ENCODE measurements around the gene MIOS. TPM values are rescaled to one million over a fixed set of nuclear protein-coding genes. Genes with fewer than 3 reads are reported as not detected.

The MIOS gene
- total and polyA plus RNA-seq, 2 of the 4 experiments (the other 2 are of a cell fraction): 10.6 to 32.4 TPM

- no peak for TF ChIP-seq RAD21 (IDR thresholded peaks at IDR 0.05; ENCODE audit: low read length)
- TF ChIP-seq MXI1 (IDR thresholded peaks at IDR 0.05; ENCODE audit: borderline replicate concordance, low read depth, low read length): no peak
- no peak for TF ChIP-seq SMC3 (IDR thresholded peaks at IDR 0.05; ENCODE audit: low read depth, low read length)
- CTCF ChIA-PET: no interaction called here
Measured at GRCh38 chr7:7641129-7641663, 74.5 kb downstream of the MIOS start.

More at GRCh38 chr7:7641129-7641663, 74.5 kb downstream of the MIOS start:
- Histone ChIP-seq H3K4me3 (ENCODE audit: insufficient read depth, low read depth, low read length) (peak overlapping the region; percentile 70), H3K27me3 (ENCODE audit: control insufficient read depth, insufficient read depth, low read length) (no peaks in the 10 kb centered on the region), H2AK9ac (replicated peaks; ENCODE audit: low read depth, low read length, poor library complexity) (peak overlapping the region; percentile 80), H2BK15ac (ENCODE audit: low read depth, low read length) (0 out of 3 replicates have a peak overlapping the region, but pooled peaks have one; percentile 5), H4K20me1 (ENCODE audit: insufficient read depth, low read length) (no peaks in the 10 kb centered on the region), H2BK120ac (ENCODE audit: low read depth, low read length) (0 out of 2 replicates have a peak overlapping the region, but pooled peaks have one; percentile 51), H3K9me1 (ENCODE audit: insufficient read depth, low read length) (no peaks in the 10 kb centered on the region; the same call in 1 of the 2 replicates), H3K23ac (ENCODE audit: low read depth, low read length) (peak overlapping the region; percentile 73), H4K91ac (ENCODE audit: insufficient read depth, low read depth, low read length) (peak overlapping the region; percentile 19; the same call in 1 of the 2 replicates), H3K9me3 (ENCODE audit: control insufficient read depth, insufficient read depth, low read length) (no peaks in the 10 kb centered on the region), H4K8ac (ENCODE audit: low read depth in 2 of 2, low read length in 2 of 2) (peak overlapping the region; percentile 56 to 78), H4K5ac (ENCODE audit: low read depth, low read length) (peak overlapping the region; percentile 59), H3K18ac (ENCODE audit: low read depth, low read length) (no peak overlapping the region), H3K4me1 (ENCODE audit: control insufficient read depth, insufficient read depth, low read length) (no peaks in the 10 kb centered on the region), H3K4ac (ENCODE audit: low read depth, low read length) (peak overlapping the region; percentile 65), H3K27ac (ENCODE audit: insufficient read depth, low read length) (peak overlapping the region; percentile 58), H2AK5ac (ENCODE audit: low read depth, low read length) (no peak overlapping the region), H3K14ac (replicated peaks; ENCODE audit: low read depth, low read length) (peak overlapping the region; percentile 57; the same call in 1 of the 2 replicates), H2BK20ac (ENCODE audit: low read depth, low read length) (no peak overlapping the region), H3K36me3 (ENCODE audit: control insufficient read depth, insufficient read depth, low read length) (no peaks in the 10 kb centered on the region), H3K56ac (ENCODE audit: extremely low read depth, insufficient read depth, low read length) (peak overlapping the region; percentile 33; the same call in 1 of the 2 replicates), H3K79me1 (ENCODE audit: low read depth in 1 of 2, low read length in 2 of 2) (peaks cover 13 to 24% of the 10 kb centered on the region in 2 experiments), H2AFZ (replicated peaks; ENCODE audit: low read length, poor library complexity) (peak overlapping the region; percentile 96), H2BK5ac (ENCODE audit: low read depth, low read length, poor library complexity, severe bottlenecking) (peak overlapping the region; percentile 59), H3K9ac (ENCODE audit: low read depth, low read length) (peak overlapping the region; percentile 36), H3K4me2 (ENCODE audit: low read depth, low read length) (peak overlapping the region; percentile 97)
- no TSS peak for BruUV-seq (replicated peaks)
- ATAC-seq (ENCODE audit: low read depth): peak; percentile 6
- peak; percentile 11 for DNase-seq
- intact Hi-C loops (cut with micrococcal nuclease): loop anchor here (2.0 to 5.0 kb wide), 6 partner anchors 56 to 576 kb away; no protein-coding TSS in a partner anchor
- POLR2A ChIA-PET (ENCODE audit: unreplicated experiment): no interaction called here
- dilution Hi-C loops (cut with HindIII; ENCODE audit: low sequenced_read_pairs, unreplicated experiment): no loop called here
- 0% methylated on average over 3 of the region's 22 CpGs; no CpG with 5 or more reads in 1 of the 2 experiments for WGBS, 2 experiments (ENCODE audit: extremely low coverage in 2 of 2, insufficient read length in 1 of 2)
- in situ Hi-C loops (cut with MboI; ENCODE audit: low sequenced_read_pairs): no loop called here
